Mammary epithelial cell (primary cell): ENCODE results near the gene NRDC.

ENCODE experiments used
- EZH2 ChIP-seq: IDR thresholded peaks from 2 replicates; pipeline ENCODE4 v1.6.1; 2012; ENCODE audit warnings: low read length, inconsistent platforms, borderline replicate concordance
- TF ChIP-seq, protein P1 (sequence below), 2 donors: IDR thresholded peaks in 1 of 2; conservative IDR thresholded peaks in 1 of 2; 2 replicates each; pipeline ENCODE4 v1.5.1; 2011 to 2012; ENCODE audit warnings: inconsistent platforms in 2 of 2, low read length in 2 of 2, mild to moderate bottlenecking in 2 of 2, control low read depth in 1 of 2, low read depth in 1 of 2; ENCODE audit not compliant: insufficient read depth in 1 of 2; ENCODE audit errors: extremely low read depth in 1 of 2

DNA sequence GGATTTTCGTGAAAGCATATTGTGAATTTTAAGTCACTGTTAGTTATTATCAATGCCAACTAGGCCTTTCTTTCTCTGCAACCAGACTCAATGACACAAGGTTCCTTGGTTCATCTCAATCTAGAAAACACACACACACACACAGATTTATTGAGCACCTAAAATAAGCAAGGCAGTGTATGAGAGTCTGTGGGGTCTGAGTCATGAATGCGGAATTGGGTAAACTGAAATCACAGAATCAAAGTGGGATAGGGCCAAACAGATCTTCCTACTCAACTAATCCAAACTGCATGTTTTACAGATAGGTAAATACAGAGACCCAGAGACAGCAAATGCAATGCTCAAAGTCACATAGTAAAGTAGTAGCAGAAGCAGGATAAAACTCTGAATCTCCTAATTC, 48.5 kb upstream of the NRDC start:
- TF ChIP-seq EZH2: no peak
- TF ChIP-seq, protein P1, sequence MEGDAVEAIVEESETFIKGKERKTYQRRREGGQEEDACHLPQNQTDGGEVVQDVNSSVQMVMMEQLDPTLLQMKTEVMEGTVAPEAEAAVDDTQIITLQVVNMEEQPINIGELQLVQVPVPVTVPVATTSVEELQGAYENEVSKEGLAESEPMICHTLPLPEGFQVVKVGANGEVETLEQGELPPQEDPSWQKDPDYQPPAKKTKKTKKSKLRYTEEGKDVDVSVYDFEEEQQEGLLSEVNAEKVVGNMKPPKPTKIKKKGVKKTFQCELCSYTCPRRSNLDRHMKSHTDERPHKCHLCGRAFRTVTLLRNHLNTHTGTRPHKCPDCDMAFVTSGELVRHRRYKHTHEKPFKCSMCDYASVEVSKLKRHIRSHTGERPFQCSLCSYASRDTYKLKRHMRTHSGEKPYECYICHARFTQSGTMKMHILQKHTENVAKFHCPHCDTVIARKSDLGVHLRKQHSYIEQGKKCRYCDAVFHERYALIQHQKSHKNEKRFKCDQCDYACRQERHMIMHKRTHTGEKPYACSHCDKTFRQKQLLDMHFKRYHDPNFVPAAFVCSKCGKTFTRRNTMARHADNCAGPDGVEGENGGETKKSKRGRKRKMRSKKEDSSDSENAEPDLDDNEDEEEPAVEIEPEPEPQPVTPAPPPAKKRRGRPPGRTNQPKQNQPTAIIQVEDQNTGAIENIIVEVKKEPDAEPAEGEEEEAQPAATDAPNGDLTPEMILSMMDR (conservative IDR thresholded peaks at IDR 0.05 in 1 of 2, IDR thresholded peaks at IDR 0.05 in 1 of 2; ENCODE audit: extremely low read depth in 1 of 2, insufficient read depth in 1 of 2, low read depth in 1 of 2, low read length in 2 of 2): no peak
